GM23248 (cell line): ENCODE results near the gene RMI2. TPM values are rescaled to one million over a fixed set of nuclear protein-coding genes. Genes with fewer than 3 reads are reported as not detected.

Experiments used
- DNase-seq: peaks from one replicate; pipeline ENCODE4 v3.0.0-alpha.2; 2015
- H2AFZ ChIP-seq: fragments of 200-600 bp; sonication (generic); 2 replicates; pipeline ENCODE4 v1.6.1; 2016; ENCODE audit warnings: antibody characterized with exemption
- H3F3A ChIP-seq: fragments of 200-600 bp; sonication (generic); 2 replicates; pipeline ENCODE4 v1.6.1; 2016; ENCODE audit warnings: mild to moderate bottlenecking, antibody characterized with exemption, mixed run types; ENCODE audit not compliant: insufficient read depth
- H3K27ac ChIP-seq: fragments of 200-600 bp; sonication (generic); 2 replicates; pipeline ENCODE4 v1.5.1; 2016; ENCODE audit warnings: mild to moderate bottlenecking
- H3K27me3 ChIP-seq: fragments of 200-600 bp; sonication (generic); replicated peaks from 2 replicates; pipeline ENCODE4 v1.6.1; 2016; ENCODE audit warnings: mild to moderate bottlenecking; ENCODE audit not compliant: insufficient read depth
- H3K36me3 ChIP-seq: fragments of 200-600 bp; sonication (generic); 2 replicates; pipeline ENCODE4 v1.6.1; 2016; ENCODE audit warnings: low read depth, mild to moderate bottlenecking
- H3K4me1 ChIP-seq: fragments of 200-600 bp; sonication (generic); 2 replicates; pipeline ENCODE4 v1.6.1; 2016; ENCODE audit warnings: mild to moderate bottlenecking; ENCODE audit not compliant: insufficient read depth
- H3K4me2 ChIP-seq: fragments of 200-600 bp; sonication (generic); one replicate; pipeline ENCODE4 v1.6.1; 2016; ENCODE audit warnings: mild to moderate bottlenecking; ENCODE audit not compliant: unreplicated experiment
- H3K4me3 ChIP-seq: fragments of 200-600 bp; sonication (generic); 2 replicates; pipeline ENCODE4 v1.5.1; 2016; ENCODE audit warnings: mild to moderate bottlenecking
- H3K79me2 ChIP-seq: fragments of 200-600 bp; sonication (generic); 2 replicates; pipeline ENCODE4 v1.6.1; 2016; ENCODE audit warnings: mild to moderate bottlenecking; ENCODE audit not compliant: insufficient read depth
- H3K9ac ChIP-seq: fragments of 200-600 bp; sonication (generic); 2 replicates; pipeline ENCODE4 v1.6.1; 2016; ENCODE audit warnings: mild to moderate bottlenecking
- H3K9me2 ChIP-seq: fragments of 200-600 bp; sonication (generic); 2 replicates; pipeline ENCODE4 v1.6.1; 2016; ENCODE audit warnings: mixed run types, mild to moderate bottlenecking, moderate library complexity; ENCODE audit not compliant: insufficient read depth
- H3K9me3 ChIP-seq: fragments of 200-600 bp; sonication (generic); one replicate; pipeline ENCODE4 v1.6.1; 2017; ENCODE audit warnings: low read depth
- H4K20me1 ChIP-seq: fragments of 200-600 bp; sonication (generic); 2 replicates; pipeline ENCODE4 v1.6.0; 2016; ENCODE audit not compliant: insufficient read depth
- EZH2 ChIP-seq: fragments of 200-600 bp; sonication (generic); IDR thresholded peaks from 2 replicates; pipeline ENCODE4 v1.6.1; 2018; ENCODE audit warnings: antibody characterized with exemption, mild to moderate bottlenecking; ENCODE audit not compliant: insufficient read depth, poor library complexity, severe bottlenecking
- EZH2phosphoT487 ChIP-seq: fragments of 200-600 bp; sonication (generic); IDR thresholded peaks from 2 replicates; pipeline ENCODE4 v1.6.1; 2018; ENCODE audit warnings: antibody characterized with exemption, moderate library complexity, mild to moderate bottlenecking, low read depth; ENCODE audit not compliant: insufficient read depth
- WGBS, 2 experiments: methylation state at CpG; one replicate each; pipeline ENCODE4 v1.1.6; 2015 to 2017; ENCODE audit warnings: low lambda C conversion rate in 2 of 2, low coverage in 1 of 2; ENCODE audit errors: missing lambda C conversion rate in 2 of 2; 5-methylcytosine and 5-hydroxymethylcytosine counted together
- in situ Hi-C: fragments of 300-500 bp; cut with MboI; formaldehyde crosslinking; loops from 2 replicates; pipeline ENCODE4 v1.15.0; 2020
- polyA plus RNA-seq: library from polyadenylated mRNA; unstranded; fragments of >200 nt; fragmentation: Nextera tagmentation; extraction: Ambion mirVana; gene quantifications from 2 replicates; pipeline ENCODE4 v1.2.1, GENCODE V29; 2016
- total RNA-seq: library from RNA; depleted of rRNA; stranded (reverse); fragments of >200 nt; shearing (Covaris generic); gene quantifications from 2 replicates; pipeline ENCODE4 v1.2.3, GENCODE V29; 2014

The RMI2 gene
- total and polyA plus RNA-seq, 2 experiments from 2014 or later: 8.5 to 11.9 TPM

GRCh38 chr16:11389631-11390565 is 44.6 kb downstream of the RMI2 start:
- H3F3A ChIP-seq: no peaks in the 10 kb centered on the region
- H4K20me1 ChIP-seq: no peaks in the 10 kb centered on the region
- no peaks in the 10 kb centered on the region for H3K36me3 ChIP-seq
- no peaks in the 10 kb centered on the region for H3K9me2 ChIP-seq
- H3K4me2 ChIP-seq: no peak overlapping the region
- in situ Hi-C loops: loop anchor here (10.0 kb wide), 1 partner anchor 335 kb away; no protein-coding TSS in a partner anchor
- WGBS, 2 experiments: 79 to 80% methylated on average over 27 of the region's 27 CpGs
- H3K4me3 ChIP-seq: no peak overlapping the region
- DNase-seq: no peak
- no peak overlapping the region for H2AFZ ChIP-seq
- no peak for TF ChIP-seq EZH2
- no peak for TF ChIP-seq EZH2phosphoT487
- no peaks in the 10 kb centered on the region for H3K9me3 ChIP-seq
- H3K4me1 ChIP-seq: no peaks in the 10 kb centered on the region
- no peak overlapping the region for H3K9ac ChIP-seq
- H3K27ac ChIP-seq: no peak overlapping the region
- no peaks in the 10 kb centered on the region for H3K79me2 ChIP-seq
- no peaks in the 10 kb centered on the region for H3K27me3 ChIP-seq

- Histone ChIP-seq H3K9me2 (no peaks in the 10 kb centered on the region), H4K20me1 (no peaks in the 10 kb centered on the region), H3K4me1 (no peaks in the 10 kb centered on the region), H3K27me3 (no peaks in the 10 kb centered on the region), H3F3A (no peaks in the 10 kb centered on the region), H3K4me3 (no peak overlapping the region), H3K36me3 (no peaks in the 10 kb centered on the region), H3K4me2 (no peak overlapping the region), H3K79me2 (no peaks in the 10 kb centered on the region), H3K9me3 (no peaks in the 10 kb centered on the region), H3K27ac (no peak overlapping the region), H2AFZ (no peak overlapping the region), H3K9ac (no peak overlapping the region)
- TF ChIP-seq EZH2 (no peak), EZH2phosphoT487 (no peak)
- in situ Hi-C loops: loop anchor here (10.0 kb wide), 1 partner anchor 334 kb away; no protein-coding TSS in a partner anchor
- 70 to 77% methylated on average over 15 of the region's 15 CpGs for WGBS, 2 experiments
- DNase-seq: no peak
These were observed 45.6 kb downstream of the RMI2 start for GRCh38 chr16:11390573-11391495.

- H3K27ac ChIP-seq: no peak overlapping the region
- TF ChIP-seq EZH2phosphoT487 (no peak), EZH2 (no peak)
- no peak for DNase-seq
- no peaks in the 10 kb centered on the region for H4K20me1 ChIP-seq
- WGBS, 2 experiments: 80 to 85% methylated on average over 12 of the region's 12 CpGs
- no peaks in the 10 kb centered on the region for H3K36me3 ChIP-seq
- no peaks in the 10 kb centered on the region for H3K9me2 ChIP-seq
- no peak overlapping the region for H3K4me2 ChIP-seq
- H3K9me3 ChIP-seq: no peaks in the 10 kb centered on the region
- no peak overlapping the region for H3K4me3 ChIP-seq
- no peak overlapping the region for H2AFZ ChIP-seq
- H3K79me2 ChIP-seq: no peaks in the 10 kb centered on the region
- in situ Hi-C loops: loop anchor here (10.0 kb wide), 1 partner anchor 333 kb away; no protein-coding TSS in a partner anchor
- H3K9ac ChIP-seq: no peak overlapping the region
- no peaks in the 10 kb centered on the region for H3K4me1 ChIP-seq
- H3K27me3 ChIP-seq: no peaks in the 10 kb centered on the region
- no peaks in the 10 kb centered on the region for H3F3A ChIP-seq
These were observed 46.3 kb downstream of the RMI2 start for GRCh38 chr16:11391576-11391975.

- Histone ChIP-seq H3K36me3 (no peaks in the 10 kb centered on the region), H4K20me1 (no peaks in the 10 kb centered on the region), H3K79me2 (no peaks in the 10 kb centered on the region), H3K9me3 (no peaks in the 10 kb centered on the region), H3K27ac (no peak overlapping the region), H3K4me1 (no peaks in the 10 kb centered on the region), H3F3A (no peaks in the 10 kb centered on the region), H3K4me2 (no peak overlapping the region), H3K9ac (no peak overlapping the region), H3K9me2 (no peaks in the 10 kb centered on the region), H3K4me3 (no peak overlapping the region), H3K27me3 (no peaks in the 10 kb centered on the region), H2AFZ (no peak overlapping the region)
- WGBS, 2 experiments: 90 to 94% methylated on average over 8 to 15 of the region's 19 CpGs
- TF ChIP-seq EZH2phosphoT487 (no peak), EZH2 (no peak)
- DNase-seq: no peak
- in situ Hi-C loops: loop anchor here (10.0 kb wide), 1 partner anchor 333 kb away; no protein-coding TSS in a partner anchor
These were observed 46.9 kb downstream of the RMI2 start for GRCh38 chr16:11392041-11392581.
